Activated naive CD4-positive, alpha-beta T cell treated with anti-CD3 and anti-CD28 coated beads, Interleukin-2, amount 10 ng/mL, durations not matched to agents 7 days and 5 days (primary cell): ENCODE data around the gene KRTAP12-3.
"Not testable (repeated sequence)": the region's sequence is repeated elsewhere in the genome, so short reads cannot be mapped to it uniquely, and the experiment has no call there.

Experiments used
- CTCF ChIA-PET: fragments of 350-600 bp; sonication (Branson Sonifier 250); formaldehyde crosslinking; loops from one replicate; lab custom pipeline; 2021; ENCODE audit warnings: antibody characterized with exemption; lab: Charles Lee
- DNase-seq: peaks from one replicate; pipeline ENCODE4 v3.0.0-alpha.2; 2020
- H3K27ac Mint-ChIP-seq: one replicate; pipeline ENCODE4 v1.8.0; 2021; ENCODE audit warnings: mild to moderate bottlenecking, moderate library complexity, mixed read lengths
- H3K27me3 Mint-ChIP-seq: one replicate; pipeline ENCODE4 v1.8.0; 2021; ENCODE audit warnings: mild to moderate bottlenecking, mixed read lengths
- H3K36me3 Mint-ChIP-seq: one replicate; pipeline ENCODE4 v1.8.0; 2021; ENCODE audit warnings: mixed read lengths
- H3K4me1 Mint-ChIP-seq: one replicate; pipeline ENCODE4 v1.8.0; 2021; ENCODE audit warnings: mixed read lengths
- H3K4me3 Mint-ChIP-seq: one replicate; pipeline ENCODE4 v1.8.0; 2021; ENCODE audit warnings: mild to moderate bottlenecking, moderate library complexity, mixed read lengths
- H3K9me3 Mint-ChIP-seq: one replicate; pipeline ENCODE4 v1.8.0; 2021; ENCODE audit warnings: mixed read lengths

The KRTAP12-3 gene

DNA sequence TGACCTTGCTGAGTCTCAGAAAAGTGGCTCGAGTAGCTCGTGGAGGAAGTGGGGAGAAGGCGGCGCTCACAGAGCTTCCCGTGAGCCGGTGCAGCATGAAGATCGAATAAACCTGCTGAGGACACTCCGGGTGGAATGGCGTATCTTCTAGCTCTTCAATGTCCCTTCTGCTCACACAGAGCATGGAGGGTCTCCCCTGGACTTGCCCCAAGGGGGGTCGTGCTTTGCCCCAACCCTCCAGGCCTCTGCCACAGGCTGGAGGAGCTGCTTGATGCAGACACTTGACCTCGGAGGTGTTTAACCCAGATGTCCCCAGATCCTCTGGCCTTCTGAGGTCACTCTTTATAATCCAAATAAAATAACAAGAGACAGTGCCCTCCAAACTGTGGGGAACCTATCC, 37.0 kb downstream of the KRTAP12-3 start:
- no peak for DNase-seq
- Mint-ChIP-seq H3K4me3 (no peak overlapping the region), H3K9me3 (peaks cover 10% of the 10 kb centered on the region), H3K4me1 (peaks cover 3% of the 10 kb centered on the region), H3K27ac (no peak overlapping the region), H3K27me3 (peaks cover 63% of the 10 kb centered on the region), H3K36me3 (no peaks in the 10 kb centered on the region)
- CTCF ChIA-PET: interaction anchor here (0.9 kb wide), 1 partner anchor 48 kb away, joined by 3 read pairs; no protein-coding TSS in a partner anchor

DNA sequence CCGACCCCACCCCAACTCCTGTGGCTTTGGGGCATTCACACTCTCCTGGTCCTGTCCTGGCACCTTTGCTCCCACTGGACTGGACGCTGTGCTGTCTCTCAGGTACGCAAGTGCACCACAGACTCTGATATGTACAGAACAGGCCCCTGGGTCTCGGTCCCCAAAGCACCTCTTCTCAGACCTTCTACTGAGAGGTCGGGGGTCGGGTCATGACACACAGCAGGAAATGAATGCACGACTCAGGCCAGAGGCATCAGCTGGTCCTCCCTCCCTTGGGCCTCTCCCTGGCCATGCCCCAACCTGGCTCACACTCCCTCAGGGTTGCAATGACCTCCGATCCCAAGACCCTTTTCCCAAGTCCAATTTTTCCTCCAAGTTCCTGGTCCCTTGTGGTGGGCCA, 37.5 kb downstream of the KRTAP12-3 start:
- no peak overlapping the region for H3K27ac Mint-ChIP-seq
- H3K4me3 Mint-ChIP-seq: no peak overlapping the region
- H3K9me3 Mint-ChIP-seq: peaks cover 10% of the 10 kb centered on the region
- peaks cover 63% of the 10 kb centered on the region for H3K27me3 Mint-ChIP-seq
- H3K4me1 Mint-ChIP-seq: peaks cover 3% of the 10 kb centered on the region
- CTCF ChIA-PET: no interaction called here
- no peaks in the 10 kb centered on the region for H3K36me3 Mint-ChIP-seq
- no peak for DNase-seq

DNA sequence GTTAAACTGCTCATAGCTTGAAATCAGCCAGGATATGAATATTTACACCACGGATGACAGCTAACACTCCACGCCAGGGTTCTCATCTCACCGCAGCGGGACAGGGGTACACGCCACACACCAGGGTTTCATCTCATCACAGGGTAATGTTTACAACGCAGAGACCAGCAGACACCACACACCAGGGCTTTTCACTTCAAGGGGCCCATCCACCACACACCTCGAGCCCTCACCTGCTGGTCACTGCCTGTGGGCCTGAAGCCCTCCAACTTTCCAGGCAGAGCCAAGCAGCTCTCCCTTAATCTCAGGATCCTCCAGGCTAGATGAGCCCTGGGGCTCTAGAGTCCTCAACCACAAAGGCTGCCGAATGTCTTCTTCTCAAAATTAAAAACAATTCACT, 37.9 kb downstream of the KRTAP12-3 start:
- Mint-ChIP-seq H3K4me3 (no peak overlapping the region), H3K27me3 (peaks cover 64% of the 10 kb centered on the region), H3K27ac (no peak overlapping the region), H3K4me1 (peaks cover 3% of the 10 kb centered on the region), H3K9me3 (peaks cover 10% of the 10 kb centered on the region), H3K36me3 (no peaks in the 10 kb centered on the region)
- CTCF ChIA-PET: no interaction called here
- no peak for DNase-seq

DNA sequence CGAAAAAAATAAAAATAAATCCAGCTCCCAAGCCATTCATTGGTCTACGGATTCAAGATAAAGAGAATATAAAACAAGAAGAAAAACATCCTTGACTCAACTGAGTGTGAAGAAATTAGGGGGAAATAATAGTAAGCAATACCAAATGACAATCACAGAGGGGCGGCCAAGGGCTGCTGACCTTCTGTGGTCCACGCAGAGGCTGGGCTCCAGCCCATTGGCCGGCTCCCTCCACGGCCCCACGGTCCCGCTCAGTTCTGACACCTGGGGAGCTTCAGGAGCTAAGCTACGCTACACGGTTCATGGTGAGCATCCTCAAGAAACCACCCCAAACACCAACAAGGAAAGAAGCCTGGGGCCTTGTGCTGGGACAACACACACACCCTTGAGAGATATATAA, 38.8 kb downstream of the KRTAP12-3 start:
- no peak overlapping the region for H3K4me3 Mint-ChIP-seq
- CTCF ChIA-PET: interaction anchor here (1.4 kb wide), 1 partner anchor 97 kb away, joined by 3 read pairs; no protein-coding TSS in a partner anchor
- peaks cover 10% of the 10 kb centered on the region for H3K9me3 Mint-ChIP-seq
- H3K36me3 Mint-ChIP-seq: no peaks in the 10 kb centered on the region
- H3K4me1 Mint-ChIP-seq: peaks cover 3% of the 10 kb centered on the region
- DNase-seq: no peak
- H3K27ac Mint-ChIP-seq: no peak overlapping the region
- H3K27me3 Mint-ChIP-seq: peaks cover 69% of the 10 kb centered on the region

DNA sequence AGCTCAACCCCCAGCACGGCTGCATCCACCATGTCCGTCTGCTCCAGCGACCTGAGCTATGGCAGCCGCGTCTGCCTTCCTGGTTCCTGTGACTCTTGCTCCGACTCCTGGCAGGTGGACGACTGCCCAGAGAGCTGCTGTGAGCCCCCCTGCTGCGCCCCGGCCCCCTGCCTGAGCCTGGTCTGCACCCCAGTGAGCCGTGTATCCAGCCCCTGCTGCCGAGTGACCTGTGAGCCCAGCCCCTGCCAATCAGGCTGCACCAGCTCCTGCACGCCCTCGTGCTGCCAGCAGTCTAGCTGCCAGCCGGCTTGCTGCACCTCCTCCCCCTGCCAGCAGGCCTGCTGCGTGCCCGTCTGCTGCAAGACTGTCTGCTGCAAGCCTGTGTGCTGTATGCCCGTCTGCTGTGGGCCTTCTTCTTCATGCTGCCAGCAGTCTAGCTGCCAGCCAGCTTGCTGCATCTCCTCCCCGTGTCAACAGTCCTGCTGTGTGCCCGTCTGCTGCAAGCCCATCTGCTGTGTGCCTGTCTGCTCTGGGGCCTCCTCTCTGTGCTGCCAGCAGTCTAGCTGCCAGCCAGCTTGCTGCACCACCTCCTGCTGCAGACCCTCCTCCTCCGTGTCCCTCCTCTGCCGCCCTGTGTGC, 39.6 kb downstream of the KRTAP12-3 start, which contains the start of gene KRTAP10-12:
Gene KRTAP10-12, plus strand, starts transcription at position 1 of the 639 bp plus-strand sequence. Its CDS starts 30 bp downstream, at position 31.
- Mint-ChIP-seq H3K27me3 (peaks cover 76% of the 10 kb centered on the region), H3K9me3 (peaks cover 10% of the 10 kb centered on the region)
- H3K36me3 Mint-ChIP-seq, H3K4me3 Mint-ChIP-seq, DNase-seq, H3K27ac Mint-ChIP-seq, H3K4me1 Mint-ChIP-seq: not testable (repeated sequence)
- CTCF ChIA-PET: interaction anchor here (1.4 kb wide), 1 partner anchor 96 kb away, joined by 3 read pairs; no protein-coding TSS in a partner anchor

DNA sequence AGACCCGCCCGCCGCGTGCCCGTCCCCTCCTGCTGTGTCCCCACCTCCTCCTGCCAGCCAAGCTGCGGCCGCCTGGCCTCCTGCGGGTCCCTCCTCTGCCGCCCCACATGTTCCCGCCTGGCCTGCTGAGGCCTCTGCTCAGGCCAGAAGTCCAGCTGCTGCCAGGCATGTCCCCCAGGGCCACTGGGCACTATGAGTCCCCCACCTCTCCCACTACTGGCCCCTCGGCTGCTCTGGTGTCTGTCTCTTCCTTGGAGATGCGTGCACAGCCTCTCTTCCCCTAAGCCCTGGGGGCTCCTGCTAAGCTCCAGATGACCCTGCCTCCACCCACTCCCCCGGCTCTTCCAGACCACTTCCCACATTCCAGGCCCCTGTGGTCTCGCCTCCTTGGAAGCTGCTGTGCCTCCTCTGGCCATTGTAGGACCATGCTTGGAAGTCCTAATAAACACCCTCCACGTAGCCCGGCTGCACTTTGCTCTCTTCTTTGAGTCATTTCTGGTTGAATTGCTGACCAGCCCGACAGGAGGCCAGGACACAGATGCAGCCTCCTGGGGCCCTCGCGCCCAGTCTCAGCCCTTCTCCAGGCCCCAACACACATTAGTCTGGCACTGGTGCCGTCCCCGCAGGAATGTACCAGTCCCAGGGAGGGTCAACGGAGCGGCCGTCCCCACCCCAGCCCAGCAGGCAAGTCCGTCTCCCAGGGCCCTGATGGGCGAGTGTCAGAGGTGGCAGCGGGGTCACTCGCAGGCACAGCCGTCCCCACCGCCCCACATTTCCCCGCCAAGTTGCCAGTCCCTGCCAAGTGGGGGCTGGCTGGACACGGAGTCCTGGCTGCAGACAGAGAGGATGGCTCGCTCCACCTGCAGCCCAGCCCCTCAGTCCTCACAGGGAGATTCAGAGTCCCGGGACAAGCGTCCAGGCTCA, 40.3 kb downstream of the KRTAP12-3 start:
- CTCF ChIA-PET: interaction anchor here (1.7 kb wide), 1 partner anchor 188 kb away, joined by 4 read pairs; no protein-coding TSS in a partner anchor
- H3K4me3 Mint-ChIP-seq: no peak overlapping the region
- H3K27me3 Mint-ChIP-seq: peaks cover 84% of the 10 kb centered on the region
- no peak for DNase-seq
- no peaks in the 10 kb centered on the region for H3K36me3 Mint-ChIP-seq
- H3K9me3 Mint-ChIP-seq: peaks cover 3% of the 10 kb centered on the region
- peaks cover 3% of the 10 kb centered on the region for H3K4me1 Mint-ChIP-seq
- H3K27ac Mint-ChIP-seq: no peak overlapping the region

DNA sequence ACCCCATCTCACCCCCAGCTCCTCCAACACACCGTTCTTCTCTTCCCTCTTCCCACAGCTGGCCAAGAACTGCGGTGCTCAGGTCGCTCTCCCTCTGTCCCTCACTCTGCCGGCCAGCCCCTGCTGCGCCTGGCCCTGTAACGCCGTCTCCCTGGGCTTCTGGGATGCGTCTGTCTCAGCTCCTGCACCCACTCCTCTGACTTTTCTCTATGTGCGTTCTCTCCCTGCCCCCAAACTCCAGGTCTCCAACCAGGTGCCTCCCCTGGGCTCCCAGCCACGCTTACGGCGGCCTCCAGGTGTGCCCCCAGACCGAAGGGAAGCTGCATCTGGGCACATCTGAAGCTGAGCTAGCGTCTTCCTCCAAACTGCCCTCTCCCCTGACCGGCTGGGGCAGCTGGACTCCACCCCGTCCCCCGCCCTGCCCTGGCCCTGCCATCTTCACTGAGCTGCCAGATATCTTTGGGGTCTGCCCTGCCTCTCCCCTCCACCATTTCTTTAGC, 41.8 kb downstream of the KRTAP12-3 start:
- DNase-seq: no peak
- peaks cover 3% of the 10 kb centered on the region for H3K36me3 Mint-ChIP-seq
- H3K9me3 Mint-ChIP-seq: no peaks in the 10 kb centered on the region
- no peak overlapping the region for H3K27ac Mint-ChIP-seq
- CTCF ChIA-PET: interaction anchor here (0.6 to 1.7 kb wide), 3 partner anchors 9 to 189 kb away, joined by 3 to 4 read pairs (median 3); no protein-coding TSS in a partner anchor
- H3K27me3 Mint-ChIP-seq: peaks cover 99% of the 10 kb centered on the region
- no peaks in the 10 kb centered on the region for H3K4me1 Mint-ChIP-seq
- no peak overlapping the region for H3K4me3 Mint-ChIP-seq

DNA sequence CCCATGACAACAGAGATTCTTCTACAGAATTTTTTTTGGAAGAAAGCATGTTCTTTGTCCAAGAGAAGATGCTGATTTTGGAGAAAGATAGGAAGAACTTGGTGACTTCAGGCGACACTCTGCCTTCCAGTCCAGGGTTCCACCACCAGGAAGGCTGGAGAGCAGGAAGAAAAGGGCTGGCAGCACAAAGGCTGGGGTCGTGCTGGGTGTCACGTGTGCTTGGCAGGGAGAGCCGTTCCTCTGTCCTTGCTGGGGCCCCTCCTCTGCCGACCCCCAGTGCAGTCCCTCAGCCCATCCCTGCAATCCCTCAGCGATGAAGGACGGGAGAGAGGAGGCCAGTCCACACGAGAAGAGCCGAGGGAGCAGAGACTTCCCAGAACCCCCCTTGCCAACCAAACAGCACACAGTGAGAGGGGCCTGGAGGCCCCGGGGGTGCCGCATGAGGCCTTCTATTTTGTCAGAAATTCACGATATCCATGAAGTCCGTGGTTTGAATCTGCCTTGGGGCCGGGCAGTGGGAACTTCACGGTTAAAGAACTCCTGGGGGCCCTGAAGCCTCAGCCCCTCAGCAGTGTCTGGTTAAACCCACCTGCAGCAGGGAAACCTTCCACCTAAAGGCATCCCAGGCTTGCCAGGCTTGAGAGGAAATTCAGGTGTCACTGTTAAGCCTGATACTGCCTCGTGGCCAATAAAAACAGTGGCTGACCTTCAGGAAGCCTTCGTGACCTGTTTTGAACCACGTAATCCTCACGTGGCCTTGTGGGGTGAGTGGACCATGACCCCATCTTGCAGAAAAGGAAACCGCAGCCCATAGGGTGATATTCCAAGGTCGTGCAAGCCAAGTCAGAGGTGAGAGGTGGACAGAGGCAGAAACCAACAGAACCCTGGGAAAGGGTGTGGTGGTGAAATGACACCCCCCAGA, 42.6 kb downstream of the KRTAP12-3 start:
- Mint-ChIP-seq H3K4me3 (no peak overlapping the region), H3K9me3 (peaks cover 3% of the 10 kb centered on the region)
- CTCF ChIA-PET: interaction anchor here (1.7 kb wide), 1 partner anchor 190 kb away, joined by 4 read pairs; no protein-coding TSS in a partner anchor

DNA sequence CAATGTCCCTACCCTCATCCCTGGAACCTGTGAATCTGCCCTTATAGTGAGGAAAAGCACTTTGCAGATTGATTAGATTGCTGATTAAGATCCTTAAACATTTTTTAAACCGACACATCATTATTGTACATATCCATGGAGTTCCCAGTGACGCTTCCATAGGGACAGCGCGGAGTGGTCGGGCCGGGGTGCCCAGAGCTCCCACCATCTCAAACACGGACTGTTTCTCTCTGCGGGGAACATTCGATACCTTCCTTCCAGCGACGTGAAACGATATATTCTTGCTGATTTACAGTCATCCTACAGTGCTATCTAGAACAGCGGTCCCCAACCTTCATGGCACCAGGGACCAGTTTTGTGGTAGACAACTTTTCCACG, 43.3 kb downstream of the KRTAP12-3 start:
- Mint-ChIP-seq H3K27ac (no peak overlapping the region), H3K36me3 (peaks cover 10% of the 10 kb centered on the region), H3K4me3 (no peak overlapping the region), H3K4me1 (no peaks in the 10 kb centered on the region), H3K9me3 (peaks cover 8% of the 10 kb centered on the region), H3K27me3 (peaks cover 99% of the 10 kb centered on the region)
- DNase-seq: no peak
- CTCF ChIA-PET: no interaction called here

More for the DNA sequence above, 42.6 kb downstream of the KRTAP12-3 start:
- H3K27me3 Mint-ChIP-seq: peaks cover 99% of the 10 kb centered on the region
- H3K36me3 Mint-ChIP-seq: peaks cover 6% of the 10 kb centered on the region
- no peaks in the 10 kb centered on the region for H3K4me1 Mint-ChIP-seq
- no peak overlapping the region for H3K27ac Mint-ChIP-seq
- no peak for DNase-seq

DNA sequence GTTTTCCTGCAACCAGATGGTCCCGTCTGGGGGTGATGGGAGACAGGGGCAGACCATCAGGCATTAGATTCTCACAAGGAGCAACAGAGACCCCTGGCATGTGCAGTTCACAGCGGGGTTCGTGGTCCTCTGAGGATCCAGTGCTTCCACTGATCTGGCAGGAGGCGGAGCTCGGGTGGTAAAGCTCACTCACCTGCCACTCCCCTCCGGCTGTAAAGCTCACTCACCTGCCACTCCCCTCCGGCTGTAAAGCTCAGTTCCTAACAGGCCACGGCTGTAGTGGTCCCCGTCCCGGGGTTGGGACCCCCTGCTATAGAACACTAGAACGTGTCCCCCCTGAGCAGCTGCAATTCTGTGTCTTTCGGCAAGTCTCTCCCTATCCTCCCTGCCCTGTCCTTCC, 43.8 kb downstream of the KRTAP12-3 start:
- no peak overlapping the region for H3K4me3 Mint-ChIP-seq
- H3K4me1 Mint-ChIP-seq: no peaks in the 10 kb centered on the region
- no peak for DNase-seq
- peaks cover 100% of the 10 kb centered on the region for H3K27me3 Mint-ChIP-seq
- CTCF ChIA-PET: interaction anchor here (0.6 kb wide), 1 partner anchor 92 kb away, joined by 3 read pairs; no protein-coding TSS in a partner anchor
- peaks cover 15% of the 10 kb centered on the region for H3K36me3 Mint-ChIP-seq
- H3K9me3 Mint-ChIP-seq: peaks cover 12% of the 10 kb centered on the region
- no peak overlapping the region for H3K27ac Mint-ChIP-seq

DNA sequence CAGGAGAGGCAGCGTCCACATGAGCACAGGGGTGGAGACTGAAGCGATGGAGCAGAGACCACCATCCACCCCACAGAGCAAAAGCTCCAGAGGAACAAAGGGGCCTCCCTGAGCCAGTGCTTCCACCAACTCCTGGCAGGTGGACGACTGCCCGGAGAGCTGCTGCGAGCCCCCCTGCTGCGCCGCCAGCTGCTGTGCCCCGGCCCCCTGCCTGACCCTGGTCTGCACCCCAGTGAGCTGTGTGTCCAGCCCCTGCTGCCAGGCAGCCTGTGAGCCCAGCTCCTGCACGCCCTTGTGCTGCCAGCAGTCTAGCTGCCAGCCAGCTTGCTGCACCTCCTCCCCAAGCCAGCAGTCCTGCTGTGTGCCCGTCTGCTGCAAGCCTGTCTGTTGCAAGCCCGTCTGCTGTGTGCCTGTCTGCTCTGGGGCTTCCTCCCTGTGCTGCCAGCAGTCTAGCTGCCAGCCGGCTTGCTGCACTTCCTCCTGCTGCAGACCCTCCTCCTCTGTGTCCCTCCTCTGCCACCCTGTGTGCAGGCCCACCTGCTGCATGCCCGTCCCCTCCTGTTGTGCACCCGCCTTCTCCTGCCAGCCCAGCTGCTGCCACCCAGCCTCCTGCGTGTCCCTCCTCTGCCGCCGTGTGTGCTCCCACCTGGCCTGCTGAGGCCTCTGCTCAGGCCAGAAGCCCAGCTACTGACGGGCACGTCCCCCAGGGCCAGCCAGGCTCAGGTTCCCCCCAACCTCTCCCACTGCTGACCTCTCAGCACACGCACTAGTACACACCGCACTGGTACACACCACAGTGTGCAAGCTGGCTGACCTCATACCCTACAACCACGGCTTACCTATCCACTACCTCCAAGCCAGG, 44.6 kb downstream of the KRTAP12-3 start:
- peaks cover 12% of the 10 kb centered on the region for H3K9me3 Mint-ChIP-seq
- H3K27me3 Mint-ChIP-seq: peaks cover 100% of the 10 kb centered on the region
- CTCF ChIA-PET: interaction anchor here (0.6 kb wide), 1 partner anchor 92 kb away, joined by 3 read pairs; no protein-coding TSS in a partner anchor
- no peaks in the 10 kb centered on the region for H3K4me1 Mint-ChIP-seq
- no peak overlapping the region for H3K27ac Mint-ChIP-seq
- H3K36me3 Mint-ChIP-seq: peaks cover 15% of the 10 kb centered on the region
- no peak for DNase-seq
- H3K4me3 Mint-ChIP-seq: no peak overlapping the region

DNA sequence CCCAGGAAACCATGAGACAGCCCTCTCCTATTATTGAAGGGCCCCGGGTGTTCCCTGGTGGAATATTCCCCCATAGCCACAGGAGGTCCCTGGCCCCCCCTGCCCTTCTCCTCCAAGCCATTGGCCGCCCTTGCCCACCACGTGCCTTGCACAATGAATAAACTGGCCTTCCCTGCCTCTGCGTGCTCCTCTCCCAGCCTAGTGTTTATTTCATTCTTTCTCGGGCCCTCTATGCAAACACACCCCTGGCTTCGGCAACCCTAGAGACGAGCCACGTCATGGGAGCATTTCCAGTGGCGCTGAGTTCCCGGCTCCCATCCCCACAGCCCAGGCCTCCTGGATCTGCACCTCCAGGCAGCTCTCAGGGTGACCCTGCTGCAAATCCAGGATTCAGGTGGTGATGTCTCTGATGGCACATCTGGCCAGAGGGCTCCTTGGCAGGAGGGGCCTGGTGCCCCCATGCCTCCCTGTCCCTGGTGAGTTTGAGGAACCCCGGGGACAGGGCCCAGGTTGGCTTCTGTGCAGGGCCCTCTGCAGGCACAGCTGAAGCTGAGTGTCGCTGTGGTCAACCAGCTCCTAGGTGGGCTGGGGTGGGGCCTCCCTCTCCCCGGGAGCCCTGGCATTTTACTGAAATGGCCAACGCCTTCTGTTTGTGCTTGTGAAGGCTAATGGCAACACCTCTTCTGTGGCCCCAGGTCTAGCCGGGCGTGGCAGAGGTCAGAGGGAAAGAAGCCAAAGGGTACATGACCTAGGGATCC, 45.4 kb downstream of the KRTAP12-3 start:
- peaks cover 15% of the 10 kb centered on the region for H3K36me3 Mint-ChIP-seq
- CTCF ChIA-PET: no interaction called here
- no peak overlapping the region for H3K4me3 Mint-ChIP-seq
- H3K27ac Mint-ChIP-seq: no peak overlapping the region
- H3K27me3 Mint-ChIP-seq: peaks cover 100% of the 10 kb centered on the region
- DNase-seq: no peak
- peaks cover 12% of the 10 kb centered on the region for H3K9me3 Mint-ChIP-seq
- H3K4me1 Mint-ChIP-seq: no peaks in the 10 kb centered on the region
